Glutamatergic neuron (in vitro differentiated cells): ENCODE measurements around the gene SWT1. TPM values are rescaled to one million over a fixed set of nuclear protein-coding genes. Genes with fewer than 3 reads are reported as not detected.

ENCODE experiments used
- DNase-seq: peaks from one replicate; pipeline ENCODE4 v3.0.0; 2022
- H3K27ac Mint-ChIP-seq: one replicate; pipeline ENCODE4 v1.8.0; 2020; ENCODE audit warnings: mild to moderate bottlenecking, mixed read lengths, inconsistent platforms; ENCODE audit not compliant: unreplicated experiment
- H3K27me3 Mint-ChIP-seq: one replicate; pipeline ENCODE4 v1.8.0; 2020; ENCODE audit warnings: mild to moderate bottlenecking, moderate library complexity, mixed read lengths, inconsistent platforms; ENCODE audit not compliant: unreplicated experiment
- H3K36me3 Mint-ChIP-seq: one replicate; pipeline ENCODE4 v1.8.0; 2020; ENCODE audit warnings: mild to moderate bottlenecking, mixed read lengths, inconsistent platforms; ENCODE audit not compliant: unreplicated experiment
- H3K4me1 Mint-ChIP-seq: one replicate; pipeline ENCODE4 v1.8.0; 2020; ENCODE audit warnings: mild to moderate bottlenecking, low read depth, mixed read lengths, inconsistent platforms; ENCODE audit not compliant: unreplicated experiment
- H3K4me3 Mint-ChIP-seq: one replicate; pipeline ENCODE4 v1.8.0; 2020; ENCODE audit warnings: mild to moderate bottlenecking, mixed read lengths, inconsistent platforms; ENCODE audit not compliant: unreplicated experiment
- H3K9me3 Mint-ChIP-seq: one replicate; pipeline ENCODE4 v1.8.0; 2020; ENCODE audit warnings: mild to moderate bottlenecking, moderate library complexity, mixed read lengths, inconsistent platforms; ENCODE audit not compliant: unreplicated experiment
- total RNA-seq: library from RNA; stranded (reverse); fragmentation: NEBNext Ultra II Directional; extraction: Animal tissue kit (Norgen Biotek cat#: 25700); gene quantifications from one replicate; pipeline ENCODE4 v1.2.1, GENCODE V29; 2021; ENCODE audit not compliant: unreplicated experiment
- TF ChIP-seq, protein P1 (sequence below): fragments of 200-600 bp; sonication (generic); IDR thresholded peaks from one replicate; pipeline ENCODE4 v1.5.0; 2021; ENCODE audit not compliant: partially characterized antibody, unreplicated experiment

SWT1 gene
- total RNA-seq, 1 donor from 2014 or later: 15.5 TPM

DNA sequence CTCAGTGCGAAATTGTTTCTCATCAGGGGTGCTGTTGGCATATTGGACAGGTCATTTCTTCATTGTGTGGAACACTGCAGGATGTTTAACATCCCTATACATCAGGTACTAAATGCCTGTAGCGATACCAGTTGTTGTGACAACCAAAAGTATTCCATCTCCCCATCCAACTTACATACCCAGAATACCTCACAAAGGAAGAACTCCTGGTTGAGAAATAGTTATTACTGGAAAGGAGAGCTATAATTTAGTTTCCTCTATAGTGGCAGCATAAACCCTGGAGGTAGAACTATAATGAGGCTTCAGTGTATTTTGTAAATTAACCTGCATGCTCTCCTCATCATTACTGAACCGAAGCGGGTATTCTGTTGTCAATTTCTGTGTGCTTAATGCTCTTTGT, 115.0 kb downstream of the SWT1 start:
- TF ChIP-seq, protein P1, sequence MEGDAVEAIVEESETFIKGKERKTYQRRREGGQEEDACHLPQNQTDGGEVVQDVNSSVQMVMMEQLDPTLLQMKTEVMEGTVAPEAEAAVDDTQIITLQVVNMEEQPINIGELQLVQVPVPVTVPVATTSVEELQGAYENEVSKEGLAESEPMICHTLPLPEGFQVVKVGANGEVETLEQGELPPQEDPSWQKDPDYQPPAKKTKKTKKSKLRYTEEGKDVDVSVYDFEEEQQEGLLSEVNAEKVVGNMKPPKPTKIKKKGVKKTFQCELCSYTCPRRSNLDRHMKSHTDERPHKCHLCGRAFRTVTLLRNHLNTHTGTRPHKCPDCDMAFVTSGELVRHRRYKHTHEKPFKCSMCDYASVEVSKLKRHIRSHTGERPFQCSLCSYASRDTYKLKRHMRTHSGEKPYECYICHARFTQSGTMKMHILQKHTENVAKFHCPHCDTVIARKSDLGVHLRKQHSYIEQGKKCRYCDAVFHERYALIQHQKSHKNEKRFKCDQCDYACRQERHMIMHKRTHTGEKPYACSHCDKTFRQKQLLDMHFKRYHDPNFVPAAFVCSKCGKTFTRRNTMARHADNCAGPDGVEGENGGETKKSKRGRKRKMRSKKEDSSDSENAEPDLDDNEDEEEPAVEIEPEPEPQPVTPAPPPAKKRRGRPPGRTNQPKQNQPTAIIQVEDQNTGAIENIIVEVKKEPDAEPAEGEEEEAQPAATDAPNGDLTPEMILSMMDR: no peak
- H3K9me3 Mint-ChIP-seq: no peaks in the 10 kb centered on the region
- H3K36me3 Mint-ChIP-seq: no peaks in the 10 kb centered on the region
- no peaks in the 10 kb centered on the region for H3K27me3 Mint-ChIP-seq
- no peak for DNase-seq
- no peak overlapping the region for H3K27ac Mint-ChIP-seq
- H3K4me1 Mint-ChIP-seq: no peaks in the 10 kb centered on the region
- H3K4me3 Mint-ChIP-seq: no peak overlapping the region

DNA sequence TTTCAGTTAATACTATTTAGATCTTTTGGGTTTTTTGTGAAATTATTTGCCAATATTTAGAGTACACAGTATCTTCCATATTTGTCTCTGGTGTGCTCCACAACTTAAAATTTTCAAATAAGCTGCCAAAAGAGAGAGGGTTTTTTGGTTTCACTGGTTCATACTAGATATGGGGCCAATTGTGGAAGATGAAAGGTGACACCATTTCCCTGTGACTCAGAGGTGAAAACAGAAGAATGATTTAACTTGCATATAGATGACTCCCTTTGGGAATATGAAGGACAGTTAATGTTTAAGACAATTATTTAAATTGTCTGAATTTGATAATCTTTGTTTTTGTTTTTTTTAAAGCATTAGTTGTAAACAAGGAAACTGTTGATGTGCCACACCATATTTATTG, 122.6 kb downstream of the SWT1 start:
- Mint-ChIP-seq H3K27me3 (no peaks in the 10 kb centered on the region), H3K36me3 (no peaks in the 10 kb centered on the region), H3K4me3 (no peak overlapping the region), H3K9me3 (no peaks in the 10 kb centered on the region), H3K27ac (no peak overlapping the region), H3K4me1 (peaks cover 4% of the 10 kb centered on the region)
- TF ChIP-seq, protein P1: no peak
- DNase-seq: no peak

DNA sequence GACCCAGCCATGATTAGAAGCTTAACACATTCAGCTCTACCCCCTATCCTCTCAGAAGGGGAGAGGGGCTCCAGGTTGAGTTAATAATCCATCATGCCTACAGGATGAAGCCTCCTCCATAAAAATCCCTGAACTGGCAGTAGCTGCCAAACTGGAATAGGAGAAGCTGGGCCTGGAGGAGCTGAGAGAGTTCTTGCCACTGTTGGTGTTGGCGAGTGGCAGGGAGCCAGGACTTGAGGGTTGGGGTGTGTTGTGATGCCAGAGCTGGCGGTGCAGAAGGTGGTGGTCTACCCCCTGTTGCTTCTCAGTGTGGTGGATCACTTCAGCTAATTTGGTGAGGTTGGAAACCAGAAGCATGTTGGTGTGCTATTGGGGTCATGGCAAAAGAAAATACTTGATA, 123.6 kb downstream of the SWT1 start:
- TF ChIP-seq, protein P1: no peak
- no peaks in the 10 kb centered on the region for H3K27me3 Mint-ChIP-seq
- no peaks in the 10 kb centered on the region for H3K9me3 Mint-ChIP-seq
- no peak for DNase-seq
- no peak overlapping the region for H3K4me3 Mint-ChIP-seq
- no peaks in the 10 kb centered on the region for H3K36me3 Mint-ChIP-seq
- no peak overlapping the region for H3K27ac Mint-ChIP-seq
- peaks cover 4% of the 10 kb centered on the region for H3K4me1 Mint-ChIP-seq

- Mint-ChIP-seq H3K36me3 (no peaks in the 10 kb centered on the region), H3K4me1 (peaks cover 4% of the 10 kb centered on the region), H3K27me3 (no peaks in the 10 kb centered on the region), H3K27ac (no peak overlapping the region), H3K4me3 (no peak overlapping the region), H3K9me3 (no peaks in the 10 kb centered on the region)
- TF ChIP-seq, protein P1: no peak
- DNase-seq: no peak
Measured at GRCh38 chr1:185281245-185281644, 124.3 kb downstream of the SWT1 start.

GRCh38 chr1:185284116-185284515, 127.1 kb downstream of the SWT1 start:
- Mint-ChIP-seq H3K27me3 (no peaks in the 10 kb centered on the region), H3K4me3 (no peak overlapping the region), H3K36me3 (no peaks in the 10 kb centered on the region), H3K27ac (no peak overlapping the region), H3K4me1 (no peaks in the 10 kb centered on the region), H3K9me3 (no peaks in the 10 kb centered on the region)
- no peak for DNase-seq
- TF ChIP-seq, protein P1: no peak
